CD4-positive, alpha-beta T cell treated with Interleukin-2 at 100 ng/mL for 4 hours (primary cell): ENCODE measurements around the gene PRR13.
"Not testable (repeated sequence)": the region's sequence is repeated elsewhere in the genome, so short reads cannot be mapped to it uniquely, and the experiment has no call there.

Experiments
- DNase-seq: peaks from one replicate; pipeline ENCODE4 v3.0.0-alpha.2; 2020; ENCODE audit warnings: low spot score

The PRR13 gene

GRCh38 chr12:53439582-53439981 is 2.0 kb upstream of the PRR13 start:
- not testable (repeated sequence) for DNase-seq

GRCh38 chr12:53443955-53444354 is 2.4 kb downstream of the PRR13 start:
- DNase-seq, result no peak

GRCh38 chr12:53444593-53445325 is 3.2 kb downstream of the PRR13 start:
- not testable (repeated sequence) for DNase-seq

GRCh38 chr12:53450936-53451335 is 9.4 kb downstream of the PRR13 start:
- no peak for DNase-seq

GRCh38 chr12:53451661-53452158 is 10.2 kb downstream of the PRR13 start, which contains the start of gene PCBP2:
Gene PCBP2 (plus strand): TSS chr12:53452102. CDS start chr12:53454801, 2,699 bp downstream.
- DNase-seq, result peak; percentile 99

- peak; percentile 78 for DNase-seq
These were observed 10.9 kb downstream of the PRR13 start for GRCh38 chr12:53452159-53453077.

GRCh38 chr12:53453953-53454640 is 12.6 kb downstream of the PRR13 start:
- DNase-seq, result no peak

- DNase-seq, result no peak
These were observed 13.2 kb downstream of the PRR13 start for GRCh38 chr12:53454707-53455106.

GRCh38 chr12:53456654-53457366 is 15.3 kb downstream of the PRR13 start:
- DNase-seq, result no peak

GRCh38 chr12:53459097-53459496 is 17.6 kb downstream of the PRR13 start:
- DNase-seq, result no peak

GRCh38 chr12:53461059-53461458 is 19.5 kb downstream of the PRR13 start:
- DNase-seq, result no peak

GRCh38 chr12:53461591-53461990 is 20.1 kb downstream of the PRR13 start:
- DNase-seq, result no peak

GRCh38 chr12:53462935-53463334 is 21.4 kb downstream of the PRR13 start:
- DNase-seq, result no peak

- no peak for DNase-seq
These were observed 22.4 kb downstream of the PRR13 start for GRCh38 chr12:53463802-53464560.

GRCh38 chr12:53464685-53465418 is 23.3 kb downstream of the PRR13 start:
- DNase-seq, result no peak

GRCh38 chr12:53465679-53466078 is 24.1 kb downstream of the PRR13 start:
- no peak for DNase-seq

GRCh38 chr12:53466640-53467039 is 25.1 kb downstream of the PRR13 start:
- DNase-seq, result no peak

GRCh38 chr12:53467082-53467481 is 25.5 kb downstream of the PRR13 start:
- DNase-seq, result no peak

GRCh38 chr12:53467880-53468279 is 26.3 kb downstream of the PRR13 start:
- DNase-seq, result no peak

- DNase-seq, result no peak
These were observed 26.7 kb downstream of the PRR13 start for GRCh38 chr12:53468282-53468681.
